Measurements from ENCODE around the gene CNPY4. TPM values are rescaled to one million over a fixed set of nuclear protein-coding genes. Genes with fewer than 3 reads are reported as not detected.

CNPY4 gene
- total RNA-seq, 2 donors from 2014 or later: 0.99 to 2.3 TPM

GRCh38 chr7:100157334-100158228, 38.1 kb downstream of the CNPY4 start:
- no peak for TF ChIP-seq POLR2A (IDR thresholded peaks at IDR 0.05)
- TF ChIP-seq CTCF (IDR thresholded peaks at IDR 0.05): no peak
- Histone ChIP-seq H3K4me1 (peaks cover 22% of the 10 kb centered on the region), H3K4me3 (peak overlapping the region; percentile 60 to 97), H3K27ac (peak overlapping the region in 3 of 4 donors; percentile 65 to 72 (median 68)), H3K27me3 (no peaks in the 10 kb centered on the region), H3K36me3 (replicated peaks in 1 of 2; ENCODE audit: insufficient read depth in 1 of 2, low read depth in 2 of 2) (peaks cover 0 to 2% of the 10 kb centered on the region in 2 donors), H3K9me3 (no peaks in the 10 kb centered on the region)
- intact Hi-C loops (cut with DNase I): no loop called here
- peak; percentile 58 for ATAC-seq
- WGBS, 2 donors: 14 to 27% methylated on average over 18 to 32 of the region's 32 CpGs
- DNase-seq: peak; percentile 39 to 64 (median 51)

GRCh38 chr7:100158229-100159098, 39.0 kb downstream of the CNPY4 start, which contains the start of gene TRAPPC14:
Gene TRAPPC14, minus strand, starts transcription at chr7:100158723. Its CDS starts 224 bp downstream, at chr7:100158499.
- WGBS, 2 donors: 0 to 1% methylated on average over 24 to 83 of the region's 87 CpGs

GRCh38 chr7:100159099-100159623, 39.7 kb downstream of the CNPY4 start:
- Histone ChIP-seq H3K36me3 (replicated peaks in 1 of 2; ENCODE audit: insufficient read depth in 1 of 2, low read depth in 2 of 2) (no peaks in the 10 kb centered on the region), H3K27me3 (no peaks in the 10 kb centered on the region), H3K9me3 (no peaks in the 10 kb centered on the region), H3K27ac (peak overlapping the region in 2 of 4 donors; percentile 68 to 72), H3K4me3 (peak overlapping the region in 1 of 2 donors; percentile 60), H3K4me1 (peaks cover 22% of the 10 kb centered on the region)
- TF ChIP-seq CTCF (IDR thresholded peaks at IDR 0.05) (no peak), POLR2A (IDR thresholded peaks at IDR 0.05) (no peak)
- no peak for DNase-seq
- whole genome bisulfite sequencing, 2 donors: 62 to 70% methylated on average over 7 of the region's 7 CpGs
- intact Hi-C loops (cut with DNase I): no loop called here
- no peak for ATAC-seq

More at GRCh38 chr7:100158229-100159098, 39.0 kb downstream of the CNPY4 start, which contains the start of gene TRAPPC14:
- ATAC-seq (peak; percentile 91), DNase-seq (peak; percentile 88 to 94 (median 90))
- Histone ChIP-seq H3K36me3 (replicated peaks in 1 of 2; ENCODE audit: insufficient read depth in 1 of 2, low read depth in 2 of 2) (no peaks in the 10 kb centered on the region), H3K4me3 (peak within 1 kb of the TSS; percentile 60 to 97), H3K27me3 (no peaks in the 10 kb centered on the region), H3K9me3 (no peaks in the 10 kb centered on the region), H3K27ac (peak within 1 kb of the TSS; percentile 45 to 72 (median 66)), H3K4me1 (peaks cover 22% of the 10 kb centered on the region)
- intact Hi-C loops (cut with DNase I): no loop called here
- peak in 2 of 3 donors; percentile 52 to 54 for TF ChIP-seq POLR2A (IDR thresholded peaks at IDR 0.05)
- TF ChIP-seq CTCF (IDR thresholded peaks at IDR 0.05): peak in 1 of 7 experiments; percentile 3

GRCh38 chr7:100160067-100160466, 40.6 kb downstream of the CNPY4 start:
- ATAC-seq (no peak), DNase-seq (no peak)
- no peaks in the 10 kb centered on the region for H3K9me3 ChIP-seq
- WGBS, 2 donors: 91% methylated on average over 18 of the region's 18 CpGs; no CpG with 5 or more reads in 1 of the 2 donors
- H3K4me1 ChIP-seq: peaks cover 22% of the 10 kb centered on the region
- no peaks in the 10 kb centered on the region for H3K36me3 ChIP-seq (replicated peaks in 1 of 2; ENCODE audit: insufficient read depth in 1 of 2, low read depth in 2 of 2)
- intact Hi-C loops (cut with DNase I): no loop called here
- no peak overlapping the region for H3K27ac ChIP-seq
- H3K27me3 ChIP-seq: no peaks in the 10 kb centered on the region
- no peak overlapping the region for H3K4me3 ChIP-seq
- no peak for TF ChIP-seq POLR2A (IDR thresholded peaks at IDR 0.05)
- TF ChIP-seq CTCF (IDR thresholded peaks at IDR 0.05): no peak

Measured in body of pancreas (tissue), 4 donors.